T-helper 1 cell treated with Interleukin-12 subunit alpha and Interleukin-12 subunit beta and Interleukin-4 antibody, amounts not matched to agents 30 ng/mL and 1 ng/mL, for 36 hours (primary cell): Measurements from ENCODE around the gene ALKBH2. TPM values are rescaled to one million over a fixed set of nuclear protein-coding genes. Genes with fewer than 3 reads are reported as not detected.

Source experiments
- total RNA-seq: library from RNA; stranded (reverse); gene quantifications from 2 replicates; pipeline ENCODE4 v1.2.3, GENCODE V29; 2022

ALKBH2 gene
- total RNA-seq, 1 donor from 2014 or later = 18.6 TPM

Other genes with a start within 250 kb of the ALKBH2 start
- 27.4 and 29.1 TPM in 2 replicates for gene SSH1, start 235.9 kb downstream of the ALKBH2 start, total RNA-seq
- not detected in 2 replicates for gene DAO, start 213.4 kb downstream of the ALKBH2 start, total RNA-seq
- gene SVOP, start 72.4 kb downstream of the ALKBH2 start, total RNA-seq = not detected in 2 replicates
- gene USP30, start 40.9 kb downstream of the ALKBH2 start, total RNA-seq = 4.1 and 6.4 TPM in 2 replicates
- gene UNG, start 4.1 kb upstream of the ALKBH2 start, total RNA-seq = 48.0 and 52.6 TPM in 2 replicates
- 7.5 and 9.0 TPM in 2 replicates for gene ACACB, start 23.1 kb upstream of the ALKBH2 start, total RNA-seq
- gene FOXN4, start 215.8 kb upstream of the ALKBH2 start, total RNA-seq = not detected in 2 replicates